Vagina (tissue), 2 donors: ENCODE data around the gene TNNT3. TPM values are rescaled to one million over a fixed set of nuclear protein-coding genes. Genes with fewer than 3 reads are reported as not detected.

Experiments used
- DNase-seq, 2 donors: peaks; one replicate each; pipeline ENCODE4 v3.0.0-alpha.2; 2017; ENCODE audit errors: extremely low spot score in 2 of 2
- H3K27ac ChIP-seq: fragments of 200-600 bp; sonication (generic); one replicate; pipeline ENCODE4 v1.5.1; 2019
- H3K27me3 ChIP-seq: fragments of 200-600 bp; sonication (generic); one replicate; pipeline ENCODE4 v1.5.1; 2019
- H3K36me3 ChIP-seq, 2 donors: fragments of 200-600 bp; sonication (generic); one replicate each; pipeline ENCODE4 v1.5.1; 2017 to 2019
- H3K4me1 ChIP-seq: fragments of 200-600 bp; sonication (generic); one replicate; pipeline ENCODE4 v1.5.1; 2019
- H3K4me3 ChIP-seq, 2 donors: fragments of 200-600 bp; sonication (generic); 1 replicate in 1 of 2; 2 replicates in 1 of 2; pipeline ENCODE4 v1.5.1; 2016 to 2019
- H3K9me3 ChIP-seq: fragments of 200-600 bp; sonication (generic); one replicate; pipeline ENCODE4 v1.5.1; 2019
- POLR2A ChIP-seq, 2 donors: fragments of 450-650 bp; IDR thresholded peaks; one replicate each; pipeline ENCODE4 v1.6.1; 2017; ENCODE audit warnings: antibody characterized with exemption in 2 of 2, mild to moderate bottlenecking in 2 of 2, moderate library complexity in 2 of 2
- POLR2AphosphoS5 ChIP-seq, 2 donors: sonication (generic); formaldehyde crosslinking; IDR thresholded peaks; one replicate each; pipeline ENCODE4 v1.9.0; 2017; ENCODE audit warnings: antibody characterized with exemption in 2 of 2, mild to moderate bottlenecking in 2 of 2, low read depth in 1 of 2; ENCODE audit not compliant: insufficient read depth in 1 of 2
- intact Hi-C: fragments of 100-400 bp; cut with DNase I; formaldehyde crosslinking; loops from one replicate; pipeline ENCODE4 v1.15.1; 2023
- total RNA-seq: library from RNA; depleted of rRNA; stranded (reverse); fragments of >200 nt; gene quantifications from one replicate; pipeline ENCODE4 v1.2.3, GENCODE V29; 2016
- TF ChIP-seq, protein P1 (sequence below), 3 experiments: fragments of 450-650 bp in 2 of 3; fragments of 200-600 bp in 1 of 3; sonication (generic) in 1 of 3; IDR thresholded peaks; one replicate each; pipeline ENCODE4 v1.5.1; 2017 to 2019; ENCODE audit warnings: antibody characterized with exemption in 3 of 3, mild to moderate bottlenecking in 2 of 3, moderate library complexity in 2 of 3

TNNT3 gene
- total RNA-seq, 1 donor from 2014 or later: 20.4 TPM

- H3K9me3 ChIP-seq: no peaks in the 10 kb centered on the region
- H3K27ac ChIP-seq: peak overlapping the region; percentile 68
- no peak overlapping the region for H3K4me3 ChIP-seq
- no peaks in the 10 kb centered on the region for H3K27me3 ChIP-seq
- no peak for DNase-seq
- intact Hi-C loops: no loop called here
- no peak for TF ChIP-seq POLR2AphosphoS5 (IDR thresholded peaks at IDR 0.05; ENCODE audit: insufficient read depth in 1 of 2, low read depth in 1 of 2)
- TF ChIP-seq, protein P1, sequence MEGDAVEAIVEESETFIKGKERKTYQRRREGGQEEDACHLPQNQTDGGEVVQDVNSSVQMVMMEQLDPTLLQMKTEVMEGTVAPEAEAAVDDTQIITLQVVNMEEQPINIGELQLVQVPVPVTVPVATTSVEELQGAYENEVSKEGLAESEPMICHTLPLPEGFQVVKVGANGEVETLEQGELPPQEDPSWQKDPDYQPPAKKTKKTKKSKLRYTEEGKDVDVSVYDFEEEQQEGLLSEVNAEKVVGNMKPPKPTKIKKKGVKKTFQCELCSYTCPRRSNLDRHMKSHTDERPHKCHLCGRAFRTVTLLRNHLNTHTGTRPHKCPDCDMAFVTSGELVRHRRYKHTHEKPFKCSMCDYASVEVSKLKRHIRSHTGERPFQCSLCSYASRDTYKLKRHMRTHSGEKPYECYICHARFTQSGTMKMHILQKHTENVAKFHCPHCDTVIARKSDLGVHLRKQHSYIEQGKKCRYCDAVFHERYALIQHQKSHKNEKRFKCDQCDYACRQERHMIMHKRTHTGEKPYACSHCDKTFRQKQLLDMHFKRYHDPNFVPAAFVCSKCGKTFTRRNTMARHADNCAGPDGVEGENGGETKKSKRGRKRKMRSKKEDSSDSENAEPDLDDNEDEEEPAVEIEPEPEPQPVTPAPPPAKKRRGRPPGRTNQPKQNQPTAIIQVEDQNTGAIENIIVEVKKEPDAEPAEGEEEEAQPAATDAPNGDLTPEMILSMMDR (IDR thresholded peaks at IDR 0.05): no peak
- TF ChIP-seq POLR2A (IDR thresholded peaks at IDR 0.05): no peak
- no peaks in the 10 kb centered on the region for H3K36me3 ChIP-seq
- peaks cover 64% of the 10 kb centered on the region for H3K4me1 ChIP-seq
These were observed 6.9 kb downstream of the TNNT3 start for GRCh38 chr11:1926156-1927025.

- Histone ChIP-seq H3K27ac (peak overlapping the region; percentile 68), H3K9me3 (no peaks in the 10 kb centered on the region), H3K27me3 (no peaks in the 10 kb centered on the region), H3K36me3 (no peaks in the 10 kb centered on the region), H3K4me3 (no peak overlapping the region), H3K4me1 (peaks cover 58% of the 10 kb centered on the region)
- TF ChIP-seq POLR2A (IDR thresholded peaks at IDR 0.05) (no peak), POLR2AphosphoS5 (IDR thresholded peaks at IDR 0.05; ENCODE audit: insufficient read depth in 1 of 2, low read depth in 1 of 2) (no peak)
- TF ChIP-seq, protein P1 (IDR thresholded peaks at IDR 0.05): no peak
- intact Hi-C loops: no loop called here
- no peak for DNase-seq
These were observed 7.7 kb downstream of the TNNT3 start for GRCh38 chr11:1927026-1927847.

GRCh38 chr11:1927848-1928469 is 8.5 kb downstream of the TNNT3 start:
- H3K9me3 ChIP-seq: no peaks in the 10 kb centered on the region
- H3K36me3 ChIP-seq: no peaks in the 10 kb centered on the region
- peak overlapping the region; percentile 68 for H3K27ac ChIP-seq
- H3K4me3 ChIP-seq: no peak overlapping the region
- H3K4me1 ChIP-seq: peaks cover 52% of the 10 kb centered on the region
- H3K27me3 ChIP-seq: no peaks in the 10 kb centered on the region
- intact Hi-C loops: no loop called here
- TF ChIP-seq POLR2A (IDR thresholded peaks at IDR 0.05): no peak
- TF ChIP-seq, protein P1 (IDR thresholded peaks at IDR 0.05): no peak
- no peak for TF ChIP-seq POLR2AphosphoS5 (IDR thresholded peaks at IDR 0.05; ENCODE audit: insufficient read depth in 1 of 2, low read depth in 1 of 2)
- DNase-seq: no peak

DNA sequence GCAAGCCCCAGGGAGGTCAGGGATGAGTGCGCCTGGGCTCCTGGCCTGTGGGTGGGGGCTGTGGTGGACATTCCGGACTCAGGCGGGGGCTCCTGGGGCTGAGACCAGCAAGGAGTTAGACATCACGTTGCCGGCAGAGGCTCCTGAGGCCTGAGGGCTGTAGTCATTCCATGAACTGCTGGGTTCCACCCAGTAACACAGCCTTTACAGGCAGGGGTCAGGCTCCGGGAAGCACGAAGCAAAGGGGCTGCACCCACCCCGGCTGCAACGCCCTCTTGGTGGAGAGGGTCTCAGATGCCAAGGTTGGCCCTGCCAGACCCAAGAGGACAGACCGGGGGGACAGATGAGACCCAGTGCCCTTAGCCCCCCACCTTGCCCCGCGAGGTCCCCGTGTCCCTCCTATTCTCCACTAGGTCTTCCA is 9.0 kb downstream of the TNNT3 start:
- no peaks in the 10 kb centered on the region for H3K27me3 ChIP-seq
- intact Hi-C loops: no loop called here
- H3K36me3 ChIP-seq: no peaks in the 10 kb centered on the region
- H3K27ac ChIP-seq: peak overlapping the region; percentile 68
- peaks cover 52% of the 10 kb centered on the region for H3K4me1 ChIP-seq
- H3K9me3 ChIP-seq: no peaks in the 10 kb centered on the region
- TF ChIP-seq, protein P1 (IDR thresholded peaks at IDR 0.05): no peak
- H3K4me3 ChIP-seq: no peak overlapping the region
- DNase-seq: no peak
